GM12874 (cell line): Measurements from ENCODE around the gene RIOX2.

Experiments
- TF ChIP-seq, protein P1 (sequence below): IDR thresholded peaks from 2 replicates; pipeline ENCODE4 v1.5.1; 2011; ENCODE audit warnings: low read depth, mild to moderate bottlenecking, control low read depth, low read length, moderate library complexity; ENCODE audit not compliant: insufficient read depth

Gene RIOX2

DNA sequence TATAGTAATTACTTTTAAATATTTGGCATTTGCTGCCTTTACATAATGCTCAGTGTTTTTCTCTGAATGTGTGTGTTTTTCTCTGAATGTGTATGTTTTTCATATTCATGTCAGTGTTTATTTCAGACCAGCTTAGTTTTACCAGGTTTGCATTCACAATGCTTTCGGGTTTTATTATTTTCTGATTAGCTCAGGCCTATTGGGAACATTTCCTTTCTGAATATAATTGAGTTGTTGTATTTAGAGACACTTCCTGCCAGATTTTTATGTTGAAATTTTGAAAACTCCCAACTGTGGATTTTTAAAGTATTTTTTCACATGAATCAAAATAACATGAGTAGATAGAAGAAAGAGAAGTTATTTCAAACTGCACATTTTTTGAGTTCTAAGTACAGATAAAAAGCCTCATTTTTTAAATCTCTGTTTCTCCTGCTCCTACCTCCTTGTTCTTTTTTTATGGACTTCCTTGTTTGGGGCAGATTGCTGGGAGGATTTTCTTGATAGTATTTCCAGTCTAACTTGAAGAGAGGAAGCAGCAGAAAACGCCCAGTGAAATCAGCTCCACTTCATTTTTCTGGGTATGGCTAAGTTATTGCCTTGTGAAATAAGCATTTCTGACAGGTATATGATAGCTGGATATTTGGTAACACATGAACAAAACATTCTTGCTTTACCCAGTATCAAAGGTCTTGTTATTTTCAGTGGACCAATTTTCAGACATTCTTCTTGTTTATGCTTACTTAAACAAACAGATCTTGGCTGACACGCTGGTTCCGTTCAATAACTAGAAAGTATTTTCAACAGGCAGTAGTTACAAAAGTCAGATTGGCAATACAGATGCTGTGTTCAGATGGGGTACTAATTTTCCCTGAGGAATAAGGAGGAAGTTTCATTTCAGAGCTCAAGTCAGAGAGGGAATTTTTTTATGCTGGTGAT is 70.7 kb downstream of the RIOX2 start:
- TF ChIP-seq, protein P1, sequence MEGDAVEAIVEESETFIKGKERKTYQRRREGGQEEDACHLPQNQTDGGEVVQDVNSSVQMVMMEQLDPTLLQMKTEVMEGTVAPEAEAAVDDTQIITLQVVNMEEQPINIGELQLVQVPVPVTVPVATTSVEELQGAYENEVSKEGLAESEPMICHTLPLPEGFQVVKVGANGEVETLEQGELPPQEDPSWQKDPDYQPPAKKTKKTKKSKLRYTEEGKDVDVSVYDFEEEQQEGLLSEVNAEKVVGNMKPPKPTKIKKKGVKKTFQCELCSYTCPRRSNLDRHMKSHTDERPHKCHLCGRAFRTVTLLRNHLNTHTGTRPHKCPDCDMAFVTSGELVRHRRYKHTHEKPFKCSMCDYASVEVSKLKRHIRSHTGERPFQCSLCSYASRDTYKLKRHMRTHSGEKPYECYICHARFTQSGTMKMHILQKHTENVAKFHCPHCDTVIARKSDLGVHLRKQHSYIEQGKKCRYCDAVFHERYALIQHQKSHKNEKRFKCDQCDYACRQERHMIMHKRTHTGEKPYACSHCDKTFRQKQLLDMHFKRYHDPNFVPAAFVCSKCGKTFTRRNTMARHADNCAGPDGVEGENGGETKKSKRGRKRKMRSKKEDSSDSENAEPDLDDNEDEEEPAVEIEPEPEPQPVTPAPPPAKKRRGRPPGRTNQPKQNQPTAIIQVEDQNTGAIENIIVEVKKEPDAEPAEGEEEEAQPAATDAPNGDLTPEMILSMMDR: no peak

DNA sequence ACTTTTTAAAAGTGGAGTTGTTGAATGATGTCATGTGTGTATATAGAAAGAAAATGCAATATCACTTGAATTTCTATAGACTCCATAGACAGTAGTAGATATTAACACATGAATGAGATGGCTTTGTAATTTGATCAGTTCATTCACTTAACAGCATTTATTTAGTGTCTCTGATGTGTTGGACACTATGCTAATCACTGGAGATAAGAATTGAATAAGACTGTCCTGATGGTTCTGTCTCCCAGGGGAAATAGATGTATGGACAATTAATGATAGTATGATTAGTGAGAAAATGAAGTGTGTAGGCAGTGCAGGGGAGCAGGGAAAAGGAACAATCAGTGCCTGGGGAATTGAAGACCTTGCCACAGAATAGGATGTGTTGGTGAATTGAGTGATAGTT is 72.9 kb downstream of the RIOX2 start:
- TF ChIP-seq, protein P1: no peak

DNA sequence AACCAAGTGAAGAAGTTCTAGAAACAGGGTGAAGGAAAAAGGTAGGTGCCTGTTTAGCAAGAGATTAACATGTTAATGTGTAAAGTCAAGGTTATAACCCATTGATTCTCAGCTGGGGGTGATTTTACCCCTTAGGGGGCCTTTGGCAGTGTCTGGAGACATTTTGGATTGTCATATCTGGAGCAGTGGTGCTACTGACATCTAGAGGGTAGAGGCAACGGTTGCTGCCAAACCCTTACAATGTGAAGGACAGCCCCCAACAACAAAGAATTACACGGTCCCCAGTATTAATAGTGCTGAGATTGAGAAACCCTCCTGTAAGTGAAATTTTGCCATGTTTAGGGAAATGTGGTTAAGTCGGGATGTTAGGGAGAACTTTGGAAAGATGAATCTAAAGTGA is 75.7 kb downstream of the RIOX2 start:
- TF ChIP-seq, protein P1: no peak

DNA sequence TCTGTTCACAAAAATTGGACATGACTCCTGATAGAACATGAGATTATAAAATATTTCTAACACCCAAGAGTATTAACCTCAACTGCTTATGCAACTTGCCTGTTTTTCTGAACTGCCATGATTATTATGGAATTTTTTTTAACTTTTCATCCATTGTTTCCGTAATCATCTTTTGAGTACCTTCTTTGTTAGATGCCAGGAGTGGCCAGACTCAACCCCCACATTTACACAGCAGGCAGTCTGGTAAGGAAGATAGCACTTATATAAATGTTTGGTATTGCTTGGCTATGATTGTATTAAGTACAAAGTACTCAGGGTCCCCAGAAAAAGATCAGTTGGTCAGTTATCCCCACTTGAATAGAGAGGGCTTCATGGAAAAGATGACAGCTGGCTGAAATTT is 76.1 kb downstream of the RIOX2 start:
- TF ChIP-seq, protein P1: no peak

DNA sequence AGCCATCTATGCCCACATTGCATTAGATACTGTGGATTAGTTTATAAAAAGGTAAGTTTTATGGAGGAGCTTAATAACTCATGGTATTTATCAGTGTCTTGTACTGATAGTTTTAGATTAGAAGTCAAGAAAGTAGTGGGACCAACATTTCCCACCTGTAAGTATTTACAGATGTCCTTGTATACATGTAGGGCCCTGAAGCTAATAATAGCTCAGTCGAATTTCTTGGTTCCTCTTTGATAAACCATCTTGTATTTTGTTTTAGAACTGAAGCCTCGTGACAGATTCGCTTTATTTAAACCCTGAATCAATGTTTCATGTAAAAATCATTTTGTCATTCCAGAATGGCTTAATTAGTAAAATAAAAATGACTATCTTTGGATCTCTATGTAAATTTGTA is 77.0 kb downstream of the RIOX2 start:
- TF ChIP-seq, protein P1: no peak

DNA sequence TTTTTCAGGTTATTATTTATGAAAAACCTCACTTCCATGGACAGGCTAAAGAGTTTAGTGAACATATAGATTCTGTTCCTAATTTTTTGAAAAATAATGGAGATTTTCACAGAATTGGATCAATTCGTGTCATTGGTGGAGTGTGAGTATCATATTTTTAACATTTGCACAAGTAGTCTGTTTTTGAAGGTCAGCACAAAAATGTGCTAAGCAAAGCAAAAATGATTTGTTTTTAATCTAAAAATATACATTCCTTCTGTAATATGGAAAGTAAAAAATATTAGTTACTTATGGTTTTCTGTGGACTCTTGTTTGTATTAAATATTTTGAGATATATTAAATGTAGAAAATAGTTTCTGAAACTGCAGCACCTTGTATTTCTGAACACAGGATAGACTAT is 79.4 kb downstream of the RIOX2 start:
- TF ChIP-seq, protein P1: no peak
